Tibial nerve (tissue), 4 donors: Measurements from ENCODE around the gene RMI2. TPM values are rescaled to one million over a fixed set of nuclear protein-coding genes. Genes with fewer than 3 reads are reported as not detected.
A peak's percentile ranks its signal among the peaks of the same experiment; 100 is the strongest.

Experiments used
- DNase-seq, 2 donors: peaks; one replicate each; pipeline ENCODE4 v3.0.0-alpha.2; 2019; ENCODE audit warnings: low spot score in 2 of 2
- H3K27ac ChIP-seq, 4 donors: fragments of 200-600 bp; sonication (generic) in 3 of 4; one replicate each; pipeline ENCODE4 v1.5.1; 2017 to 2019; ENCODE audit warnings: mild to moderate bottlenecking in 1 of 4
- H3K27me3 ChIP-seq, 2 donors: fragments of 200-600 bp; sonication (generic) in 1 of 2; one replicate each; pipeline versions ENCODE4 v1.5.1 to v1.6.0; 2017 to 2019
- H3K36me3 ChIP-seq, 3 donors: fragments of 200-600 bp; sonication (generic); one replicate each; pipeline ENCODE4 v1.5.1; 2018 to 2019
- H3K4me1 ChIP-seq, 4 donors: fragments of 200-600 bp; sonication (generic) in 3 of 4; one replicate each; pipeline ENCODE4 v1.5.1; 2017 to 2019
- H3K4me3 ChIP-seq, 4 donors: fragments of 200-600 bp; sonication (generic) in 3 of 4; one replicate each; pipeline ENCODE4 v1.5.1; 2017 to 2019; ENCODE audit warnings: mild to moderate bottlenecking in 1 of 4, moderate library complexity in 1 of 4
- H3K9me3 ChIP-seq, 4 donors: fragments of 200-600 bp; sonication (generic) in 3 of 4; one replicate each; pipeline ENCODE4 v1.5.1; 2017 to 2019
- CTCF ChIP-seq, 5 experiments: fragments of 200-600 bp in 3 of 5; fragments of 450-650 bp in 2 of 5; sonication (generic) in 3 of 5; IDR thresholded peaks; one replicate each; pipeline ENCODE4 v1.5.1; 2016 to 2019; ENCODE audit warnings: antibody characterized with exemption in 5 of 5, mild to moderate bottlenecking in 3 of 5, moderate library complexity in 2 of 5
- EP300 ChIP-seq, 2 donors: sonication (generic); formaldehyde crosslinking; IDR thresholded peaks; one replicate each; pipeline ENCODE4 v1.6.1; 2017; ENCODE audit warnings: antibody characterized with exemption in 2 of 2, mild to moderate bottlenecking in 1 of 2
- POLR2A ChIP-seq, 2 donors: fragments of 450-650 bp; IDR thresholded peaks; one replicate each; pipeline ENCODE4 v1.6.1; 2017; ENCODE audit warnings: antibody characterized with exemption in 2 of 2, mild to moderate bottlenecking in 2 of 2, moderate library complexity in 2 of 2
- WGBS, 2 donors: methylation state at CpG; one replicate each; pipeline ENCODE4 v1.1.5; 2018; 5-methylcytosine and 5-hydroxymethylcytosine counted together
- total RNA-seq, 4 donors: library from RNA; depleted of rRNA; stranded (reverse); fragments of >200 nt; gene quantifications; one replicate each; pipeline ENCODE4 v1.1.0, GENCODE V29; 2016

RMI2 gene
- total RNA-seq, 4 donors from 2014 or later = 1.3 to 4.0 (median 2.0) TPM; not detected in 1

GRCh38 chr16:11384184-11384955 is 39.1 kb downstream of the RMI2 start:
- WGBS, 2 donors = 79 to 86% methylated on average over 13 to 16 of the region's 25 CpGs
- DNase-seq = no peak
- Histone ChIP-seq H3K4me1 (peaks cover 0 to 10% (median 0%) of the 10 kb centered on the region in 4 donors), H3K4me3 (no peak overlapping the region), H3K9me3 (no peaks in the 10 kb centered on the region), H3K27me3 (no peaks in the 10 kb centered on the region), H3K27ac (no peak overlapping the region), H3K36me3 (peaks cover 0 to 15% (median 0%) of the 10 kb centered on the region in 3 donors)
- TF ChIP-seq CTCF (IDR thresholded peaks at IDR 0.05) (no peak), POLR2A (IDR thresholded peaks at IDR 0.05) (no peak), EP300 (IDR thresholded peaks at IDR 0.05) (no peak)

- 83 to 91% methylated on average over 11 to 14 of the region's 20 CpGs for WGBS, 2 donors
- no peak overlapping the region for H3K4me3 ChIP-seq
- no peak for TF ChIP-seq POLR2A (IDR thresholded peaks at IDR 0.05)
- TF ChIP-seq CTCF (IDR thresholded peaks at IDR 0.05) = no peak
- TF ChIP-seq EP300 (IDR thresholded peaks at IDR 0.05) = no peak
- no peaks in the 10 kb centered on the region for H3K9me3 ChIP-seq
- no peak for DNase-seq
- peaks cover 0 to 19% (median 0%) of the 10 kb centered on the region in 3 donors for H3K36me3 ChIP-seq
- no peaks in the 10 kb centered on the region for H3K27me3 ChIP-seq
- H3K4me1 ChIP-seq = peaks cover 0 to 10% (median 0%) of the 10 kb centered on the region in 4 donors
- no peak overlapping the region for H3K27ac ChIP-seq
Measured at GRCh38 chr16:11384956-11385586, 39.8 kb downstream of the RMI2 start.

GRCh38 chr16:11386054-11386680 is 40.9 kb downstream of the RMI2 start:
- no peak for DNase-seq
- 88 to 91% methylated on average over 7 to 11 of the region's 12 CpGs for WGBS, 2 donors
- no peak for TF ChIP-seq CTCF (IDR thresholded peaks at IDR 0.05)
- no peak for TF ChIP-seq EP300 (IDR thresholded peaks at IDR 0.05)
- TF ChIP-seq POLR2A (IDR thresholded peaks at IDR 0.05) = no peak

GRCh38 chr16:11386791-11387546 is 41.7 kb downstream of the RMI2 start:
- DNase-seq = no peak
- H3K27me3 ChIP-seq = no peaks in the 10 kb centered on the region
- no peak overlapping the region for H3K4me3 ChIP-seq
- 24 to 41% methylated on average over 10 to 21 of the region's 22 CpGs for WGBS, 2 donors
- H3K27ac ChIP-seq = no peak overlapping the region
- peaks cover 0 to 10% (median 0%) of the 10 kb centered on the region in 4 donors for H3K4me1 ChIP-seq
- TF ChIP-seq CTCF (IDR thresholded peaks at IDR 0.05) (peak in 2 of 5 experiments; percentile 16), POLR2A (IDR thresholded peaks at IDR 0.05) (no peak), EP300 (IDR thresholded peaks at IDR 0.05) (no peak)
- H3K36me3 ChIP-seq = peaks cover 0 to 22% (median 0%) of the 10 kb centered on the region in 3 donors
- H3K9me3 ChIP-seq = no peaks in the 10 kb centered on the region

More at GRCh38 chr16:11386054-11386680, 40.9 kb downstream of the RMI2 start:
- H3K4me1 ChIP-seq = peaks cover 0 to 10% (median 0%) of the 10 kb centered on the region in 4 donors
- peaks cover 0 to 22% (median 0%) of the 10 kb centered on the region in 3 donors for H3K36me3 ChIP-seq
- no peaks in the 10 kb centered on the region for H3K9me3 ChIP-seq
- no peak overlapping the region for H3K27ac ChIP-seq
- H3K27me3 ChIP-seq = no peaks in the 10 kb centered on the region
- H3K4me3 ChIP-seq = no peak overlapping the region
